HepG2 (cell line): ENCODE measurements around the gene CREB1. TPM values are rescaled to one million over a fixed set of nuclear protein-coding genes. Genes with fewer than 3 reads are reported as not detected.

Source experiments
- ATF4 ChIP-seq, 2 experiments: fragments of 450-650 bp in 1 of 2; sonication (generic) in 1 of 2; formaldehyde crosslinking; IDR thresholded peaks; 2 replicates each; pipeline versions ENCODE4 v1.5.0 to v1.8.0; 2020 to 2022; ENCODE audit warnings: mild to moderate bottlenecking in 1 of 2, missing genetic modification reagents in 1 of 2
- ATRX ChIP-seq: sonication (generic); formaldehyde crosslinking; IDR thresholded peaks from 2 replicates; pipeline ENCODE4 v1.4.0; 2020; ENCODE audit warnings: missing genetic modification reagents, borderline replicate concordance
- CC2D1A ChIP-seq: sonication (generic); formaldehyde crosslinking; IDR thresholded peaks from 2 replicates; pipeline ENCODE4 v1.8.1; 2023; ENCODE audit warnings: mild to moderate bottlenecking, missing genetic modification reagents
- HMG20B ChIP-seq: conservative IDR thresholded peaks from 2 replicates; pipeline ENCODE4 v1.6.1; 2016; ENCODE audit warnings: missing genetic modification reagents, missing compliant biosample characterization
- KLF15 ChIP-seq: sonication (generic); formaldehyde crosslinking; IDR thresholded peaks from 2 replicates; pipeline ENCODE4 v1.8.1; 2023; ENCODE audit warnings: borderline replicate concordance, mild to moderate bottlenecking, inconsistent platforms, missing genetic modification reagents, mixed read lengths
- KLF16 ChIP-seq, 2 experiments: sonication (generic) in 1 of 2; formaldehyde crosslinking in 1 of 2; IDR thresholded peaks; 2 replicates each; pipeline versions ENCODE4 v1.6.1 to v1.8.0; 2016 to 2023; ENCODE audit warnings: missing genetic modification reagents in 2 of 2, missing compliant biosample characterization in 1 of 2
- KLF9 ChIP-seq: IDR thresholded peaks from 2 replicates; pipeline ENCODE4 v1.6.1; 2016; ENCODE audit warnings: low read depth
- MED8 ChIP-seq: sonication (generic); formaldehyde crosslinking; IDR thresholded peaks from 2 replicates; pipeline ENCODE4 v1.8.1; 2023; ENCODE audit warnings: mild to moderate bottlenecking, missing genetic modification reagents; ENCODE audit not compliant: insufficient replicate concordance
- MEIS2 ChIP-seq: sonication (generic); formaldehyde crosslinking; IDR thresholded peaks from 2 replicates; pipeline ENCODE4 v1.9.0; 2021; ENCODE audit warnings: mild to moderate bottlenecking, missing genetic modification reagents
- MIER3 ChIP-seq: IDR thresholded peaks from 2 replicates; pipeline ENCODE4 v1.6.1; 2016; ENCODE audit warnings: missing compliant biosample characterization, borderline replicate concordance
- MTF1 ChIP-seq: sonication (generic); formaldehyde crosslinking; IDR thresholded peaks from 2 replicates; pipeline ENCODE4 v1.5.0; 2020; ENCODE audit warnings: missing genetic modification reagents
- MTF2 ChIP-seq: sonication (generic); formaldehyde crosslinking; IDR thresholded peaks from 2 replicates; pipeline ENCODE4 v1.5.0; 2020; ENCODE audit warnings: missing genetic modification reagents, borderline replicate concordance
- NFRKB ChIP-seq: fragments of 450-650 bp; IDR thresholded peaks from 2 replicates; pipeline ENCODE4 v1.6.1; 2017
- SMAD3 ChIP-seq: sonication (generic); formaldehyde crosslinking; IDR thresholded peaks from 2 replicates; pipeline ENCODE4 v1.4.0; 2020; ENCODE audit warnings: missing genetic modification reagents
- TCF7 ChIP-seq: sonication (generic); IDR thresholded peaks from 2 replicates; pipeline ENCODE4 v1.6.1; 2016; ENCODE audit warnings: antibody characterized with exemption, low read depth
- ZBTB7A ChIP-seq: sonication (generic); formaldehyde crosslinking; IDR thresholded peaks from 2 replicates; pipeline ENCODE4 v1.8.0; 2022; ENCODE audit warnings: mild to moderate bottlenecking, missing genetic modification reagents
- ZFP36 ChIP-seq: fragments of 150-350 bp; IDR thresholded peaks from 2 replicates; pipeline ENCODE4 v1.6.1; 2018; ENCODE audit warnings: borderline replicate concordance, low read length, low read depth; ENCODE audit not compliant: partially characterized antibody
- ZFP36L2 ChIP-seq: sonication (generic); formaldehyde crosslinking; IDR thresholded peaks from 2 replicates; pipeline ENCODE4 v1.4.0; 2020; ENCODE audit warnings: missing genetic modification reagents
- ZNF441 ChIP-seq: sonication (generic); formaldehyde crosslinking; IDR thresholded peaks from 2 replicates; pipeline ENCODE4 v1.7.0; 2021; ENCODE audit warnings: missing genetic modification reagents, borderline replicate concordance
- ZNF563 ChIP-seq: sonication (generic); formaldehyde crosslinking; IDR thresholded peaks from 2 replicates; pipeline ENCODE4 v1.8.0; 2022; ENCODE audit warnings: mild to moderate bottlenecking, moderate library complexity, missing genetic modification reagents
- ZSCAN30 ChIP-seq: sonication (generic); formaldehyde crosslinking; IDR thresholded peaks from 2 replicates; pipeline ENCODE4 v1.5.0; 2020; ENCODE audit warnings: mild to moderate bottlenecking, missing genetic modification reagents
- polyA plus RNA-seq, 8 experiments: library from polyadenylated mRNA; depleted of rRNA in 3 of 8; stranded (reverse) in 7 of 8; unstranded in 1 of 8; fragments of >200 nt; fragmentation: Illumina TruSeq in 4 of 8; extraction: Trizol in 4 of 8; gene quantifications; 2 replicates each; pipeline versions ENCODE4 v1.2.1 to v1.2.3, GENCODE V29; 2011 to 2016; ENCODE audit warnings: low read depth in 4 of 8, missing spikeins in 1 of 8, mixed read lengths in 1 of 8; ENCODE audit not compliant: insufficient read depth in 1 of 8
- total RNA-seq, 5 experiments: library from RNA; depleted of rRNA; stranded (reverse); fragments of >200 nt; fragmentation: Illumina TruSeq; extraction: Trizol; gene quantifications; 2 replicates each; pipeline ENCODE4 v1.2.3, GENCODE V29; 2016; ENCODE audit warnings: low read depth in 1 of 5
- TF ChIP-seq, protein P1 (sequence below): sonication (generic); formaldehyde crosslinking; IDR thresholded peaks from 2 replicates; pipeline ENCODE4 v1.5.1; 2020; ENCODE audit warnings: missing genetic modification reagents, mild to moderate bottlenecking, borderline replicate concordance
- TF ChIP-seq, protein P2 (sequence below): sonication (generic); formaldehyde crosslinking; IDR thresholded peaks from 2 replicates; pipeline ENCODE4 v1.8.1; 2023; ENCODE audit warnings: mild to moderate bottlenecking, missing genetic modification reagents

The CREB1 gene
- total and polyA plus RNA-seq, 2 of the 13 experiments (the other 11 are each of a cell fraction or from before 2014, with no cell fraction given), result 51.8 to 51.9 TPM

DNA sequence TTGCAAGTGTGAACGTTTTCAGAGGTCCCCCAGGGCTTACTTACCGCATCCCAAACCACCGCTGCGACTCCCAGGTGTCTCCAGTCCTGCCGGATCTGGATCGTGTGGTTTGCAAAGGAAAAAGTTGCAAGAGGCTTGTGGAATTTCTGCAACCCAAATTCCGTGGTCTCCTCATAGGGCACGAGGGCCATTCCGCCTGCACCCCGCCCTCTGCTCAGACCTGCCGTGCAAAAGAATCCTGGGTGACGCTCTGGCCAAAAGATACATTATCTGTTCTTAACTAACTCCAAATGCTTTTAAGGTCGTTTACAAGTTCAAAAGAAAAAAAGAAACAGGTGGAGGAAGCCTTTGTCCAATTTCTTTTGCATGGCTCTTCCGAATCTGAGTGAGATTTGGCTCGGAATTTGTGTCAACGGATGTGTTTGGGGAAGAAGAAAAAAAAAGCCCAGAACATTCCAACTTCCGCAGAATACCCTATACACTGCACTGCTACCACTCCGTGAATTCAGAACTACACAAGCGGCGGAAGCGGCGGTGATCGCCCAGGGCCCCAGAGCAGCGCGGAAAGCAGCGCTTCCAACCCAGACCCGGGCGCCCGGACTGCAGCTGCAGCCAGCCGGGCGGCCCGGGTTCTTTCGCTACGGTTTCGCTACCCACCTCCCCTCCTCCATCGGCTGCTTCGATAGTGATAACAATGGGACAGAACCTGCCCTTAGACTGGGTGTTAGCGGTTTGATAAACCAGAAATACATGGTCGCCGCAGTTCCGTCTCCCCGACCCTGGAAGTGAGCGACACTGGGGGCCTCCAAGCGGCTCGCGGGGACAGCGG lies 94.6 kb downstream of the CREB1 start (continued):
- peak; percentile 70; the same call in 1 of the 2 replicates for TF ChIP-seq ZNF441 (CRISPR knock-in tag)
- TF ChIP-seq ZBTB7A (CRISPR knock-in tag), result 0 out of 2 replicates have a peak, but pooled peaks have one; percentile 51
- no peak for TF ChIP-seq KLF9 (CRISPR knock-in tag)
- TF ChIP-seq MIER3, result no peak
- no peak for TF ChIP-seq MTF2 (CRISPR knock-in tag)
- TF ChIP-seq MED8 (CRISPR knock-in tag), result no peak
- 0 out of 4 replicates have a peak, but pooled peaks of 1 of the 2 experiments have one; percentile 67 for TF ChIP-seq KLF16 (CRISPR knock-in tag; IDR thresholded peaks at IDR 0.05)
- no peak for TF ChIP-seq CC2D1A (CRISPR knock-in tag)
- TF ChIP-seq ATF4 (CRISPR knock-in tag; IDR thresholded peaks at IDR 0.05), result 0 out of 4 replicates have a peak, but pooled peaks of 1 of the 2 experiments have one; percentile 19
- no peak for TF ChIP-seq KLF15
- TF ChIP-seq, protein P1, sequence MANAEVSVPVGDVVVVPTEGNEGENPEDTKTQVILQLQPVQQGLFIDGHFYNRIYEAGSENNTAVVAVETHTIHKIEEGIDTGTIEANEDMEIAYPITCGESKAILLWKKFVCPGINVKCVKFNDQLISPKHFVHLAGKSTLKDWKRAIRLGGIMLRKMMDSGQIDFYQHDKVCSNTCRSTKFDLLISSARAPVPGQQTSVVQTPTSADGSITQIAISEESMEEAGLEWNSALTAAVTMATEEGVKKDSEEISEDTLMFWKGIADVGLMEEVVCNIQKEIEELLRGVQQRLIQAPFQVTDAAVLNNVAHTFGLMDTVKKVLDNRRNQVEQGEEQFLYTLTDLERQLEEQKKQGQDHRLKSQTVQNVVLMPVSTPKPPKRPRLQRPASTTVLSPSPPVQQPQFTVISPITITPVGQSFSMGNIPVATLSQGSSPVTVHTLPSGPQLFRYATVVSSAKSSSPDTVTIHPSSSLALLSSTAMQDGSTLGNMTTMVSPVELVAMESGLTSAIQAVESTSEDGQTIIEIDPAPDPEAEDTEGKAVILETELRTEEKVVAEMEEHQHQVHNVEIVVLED (CRISPR knock-in tag), result no peak
- no peak for TF ChIP-seq NFRKB
- 0 out of 2 replicates have a peak, but pooled peaks have one; percentile 1 for TF ChIP-seq ZNF563 (CRISPR knock-in tag)
- TF ChIP-seq ZFP36, result no peak
- no peak for TF ChIP-seq MEIS2 (CRISPR knock-in tag)
- no peak for TF ChIP-seq TCF7
- TF ChIP-seq, protein P2, sequence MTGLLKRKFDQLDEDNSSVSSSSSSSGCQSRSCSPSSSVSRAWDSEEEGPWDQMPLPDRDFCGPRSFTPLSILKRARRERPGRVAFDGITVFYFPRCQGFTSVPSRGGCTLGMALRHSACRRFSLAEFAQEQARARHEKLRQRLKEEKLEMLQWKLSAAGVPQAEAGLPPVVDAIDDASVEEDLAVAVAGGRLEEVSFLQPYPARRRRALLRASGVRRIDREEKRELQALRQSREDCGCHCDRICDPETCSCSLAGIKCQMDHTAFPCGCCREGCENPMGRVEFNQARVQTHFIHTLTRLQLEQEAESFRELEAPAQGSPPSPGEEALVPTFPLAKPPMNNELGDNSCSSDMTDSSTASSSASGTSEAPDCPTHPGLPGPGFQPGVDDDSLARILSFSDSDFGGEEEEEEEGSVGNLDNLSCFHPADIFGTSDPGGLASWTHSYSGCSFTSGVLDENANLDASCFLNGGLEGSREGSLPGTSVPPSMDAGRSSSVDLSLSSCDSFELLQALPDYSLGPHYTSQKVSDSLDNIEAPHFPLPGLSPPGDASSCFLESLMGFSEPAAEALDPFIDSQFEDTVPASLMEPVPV (CRISPR knock-in tag), result peak; percentile 12; the same call in 1 of the 2 replicates
- no peak for TF ChIP-seq ZSCAN30 (CRISPR knock-in tag)
- TF ChIP-seq MTF1 (CRISPR knock-in tag), result no peak
- no peak for TF ChIP-seq ZFP36L2
- no peak for TF ChIP-seq SMAD3 (CRISPR knock-in tag)
- TF ChIP-seq HMG20B, result peak; percentile 8; the same call in 1 of the 2 replicates
- TF ChIP-seq ATRX (CRISPR knock-in tag), result no peak
